Right atrium auricular region (tissue), 2 donors: ENCODE data around the gene BCAP31. TPM values are rescaled to one million over a fixed set of nuclear protein-coding genes. Genes with fewer than 3 reads are reported as not detected.

Experiments
- DNase-seq: peaks from one replicate; pipeline ENCODE4 v3.0.0-alpha.2; 2019; ENCODE audit warnings: low spot score
- H3K27ac ChIP-seq, 2 donors: fragments of 200-600 bp; sonication (generic); 1 replicate in 1 of 2; 2 replicates in 1 of 2; pipeline ENCODE4 v1.5.1; 2016 to 2019
- H3K27me3 ChIP-seq, 2 donors: fragments of 200-600 bp; sonication (generic); one replicate each; pipeline versions ENCODE4 v1.5.1 to v1.6.0; 2017 to 2019
- H3K36me3 ChIP-seq: fragments of 200-600 bp; sonication (generic); one replicate; pipeline ENCODE4 v1.5.1; 2016
- H3K4me1 ChIP-seq, 2 donors: fragments of 200-600 bp; sonication (generic); one replicate each; pipeline versions ENCODE4 v1.5.1 to v1.6.0; 2017 to 2019
- H3K4me3 ChIP-seq, 2 donors: fragments of 200-600 bp; sonication (generic); 1 replicate in 1 of 2; 2 replicates in 1 of 2; pipeline ENCODE4 v1.5.1; 2017 to 2019; ENCODE audit warnings: mild to moderate bottlenecking in 1 of 2, moderate library complexity in 1 of 2
- H3K9me3 ChIP-seq, 2 donors: fragments of 200-600 bp; sonication (generic); one replicate each; pipeline ENCODE4 v1.5.1; 2019
- total RNA-seq, 2 donors: library from RNA; depleted of rRNA; stranded (reverse); fragments of >200 nt; gene quantifications; one replicate each; pipeline ENCODE4 v1.1.0, GENCODE V29; 2016
- TF ChIP-seq, protein P1 (sequence below), 2 donors: fragments of 200-600 bp; sonication (generic); IDR thresholded peaks; one replicate each; pipeline ENCODE4 v1.5.1; 2019; ENCODE audit warnings: antibody characterized with exemption in 2 of 2

BCAP31 gene
- total RNA-seq, 2 donors from 2014 or later: 86.3 to 109 TPM

DNA sequence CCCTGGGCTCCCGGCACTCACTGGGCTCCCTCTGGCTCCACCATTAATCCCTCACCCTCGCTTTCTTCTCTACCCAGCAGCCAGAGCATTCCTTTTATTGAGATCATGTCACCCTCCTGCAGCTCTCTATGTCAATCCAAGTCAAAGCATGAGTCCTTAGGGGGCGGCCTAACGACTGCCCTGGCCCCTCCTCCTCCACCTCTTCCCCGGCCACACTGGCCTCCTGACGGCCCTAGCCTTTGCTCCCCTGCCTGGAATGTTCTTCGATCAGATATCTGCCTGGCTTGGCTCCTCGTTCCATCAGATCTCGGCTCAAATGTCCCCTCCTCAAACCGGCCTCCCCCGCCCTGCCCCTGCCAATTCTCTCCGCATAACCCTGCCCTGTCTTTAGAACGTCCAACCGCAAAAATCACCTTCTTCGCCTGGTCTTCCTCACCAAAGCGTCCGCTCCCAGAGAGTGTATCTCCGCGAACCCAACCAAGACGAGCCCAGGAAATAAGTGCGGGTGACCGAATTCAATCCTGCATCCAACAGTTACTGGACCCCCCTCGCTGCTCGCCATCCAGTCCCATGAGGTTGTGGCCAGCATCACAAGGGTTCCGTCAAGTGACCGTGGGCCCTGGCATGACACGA, 49.9 kb downstream of the BCAP31 start:
- DNase-seq: no peak
- no peak overlapping the region for H3K4me3 ChIP-seq
- TF ChIP-seq, protein P1, sequence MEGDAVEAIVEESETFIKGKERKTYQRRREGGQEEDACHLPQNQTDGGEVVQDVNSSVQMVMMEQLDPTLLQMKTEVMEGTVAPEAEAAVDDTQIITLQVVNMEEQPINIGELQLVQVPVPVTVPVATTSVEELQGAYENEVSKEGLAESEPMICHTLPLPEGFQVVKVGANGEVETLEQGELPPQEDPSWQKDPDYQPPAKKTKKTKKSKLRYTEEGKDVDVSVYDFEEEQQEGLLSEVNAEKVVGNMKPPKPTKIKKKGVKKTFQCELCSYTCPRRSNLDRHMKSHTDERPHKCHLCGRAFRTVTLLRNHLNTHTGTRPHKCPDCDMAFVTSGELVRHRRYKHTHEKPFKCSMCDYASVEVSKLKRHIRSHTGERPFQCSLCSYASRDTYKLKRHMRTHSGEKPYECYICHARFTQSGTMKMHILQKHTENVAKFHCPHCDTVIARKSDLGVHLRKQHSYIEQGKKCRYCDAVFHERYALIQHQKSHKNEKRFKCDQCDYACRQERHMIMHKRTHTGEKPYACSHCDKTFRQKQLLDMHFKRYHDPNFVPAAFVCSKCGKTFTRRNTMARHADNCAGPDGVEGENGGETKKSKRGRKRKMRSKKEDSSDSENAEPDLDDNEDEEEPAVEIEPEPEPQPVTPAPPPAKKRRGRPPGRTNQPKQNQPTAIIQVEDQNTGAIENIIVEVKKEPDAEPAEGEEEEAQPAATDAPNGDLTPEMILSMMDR (IDR thresholded peaks at IDR 0.05): no peak
- H3K27me3 ChIP-seq: no peaks in the 10 kb centered on the region
- no peaks in the 10 kb centered on the region for H3K36me3 ChIP-seq
- no peaks in the 10 kb centered on the region for H3K9me3 ChIP-seq
- H3K27ac ChIP-seq: no peak overlapping the region
- no peaks in the 10 kb centered on the region for H3K4me1 ChIP-seq

DNA sequence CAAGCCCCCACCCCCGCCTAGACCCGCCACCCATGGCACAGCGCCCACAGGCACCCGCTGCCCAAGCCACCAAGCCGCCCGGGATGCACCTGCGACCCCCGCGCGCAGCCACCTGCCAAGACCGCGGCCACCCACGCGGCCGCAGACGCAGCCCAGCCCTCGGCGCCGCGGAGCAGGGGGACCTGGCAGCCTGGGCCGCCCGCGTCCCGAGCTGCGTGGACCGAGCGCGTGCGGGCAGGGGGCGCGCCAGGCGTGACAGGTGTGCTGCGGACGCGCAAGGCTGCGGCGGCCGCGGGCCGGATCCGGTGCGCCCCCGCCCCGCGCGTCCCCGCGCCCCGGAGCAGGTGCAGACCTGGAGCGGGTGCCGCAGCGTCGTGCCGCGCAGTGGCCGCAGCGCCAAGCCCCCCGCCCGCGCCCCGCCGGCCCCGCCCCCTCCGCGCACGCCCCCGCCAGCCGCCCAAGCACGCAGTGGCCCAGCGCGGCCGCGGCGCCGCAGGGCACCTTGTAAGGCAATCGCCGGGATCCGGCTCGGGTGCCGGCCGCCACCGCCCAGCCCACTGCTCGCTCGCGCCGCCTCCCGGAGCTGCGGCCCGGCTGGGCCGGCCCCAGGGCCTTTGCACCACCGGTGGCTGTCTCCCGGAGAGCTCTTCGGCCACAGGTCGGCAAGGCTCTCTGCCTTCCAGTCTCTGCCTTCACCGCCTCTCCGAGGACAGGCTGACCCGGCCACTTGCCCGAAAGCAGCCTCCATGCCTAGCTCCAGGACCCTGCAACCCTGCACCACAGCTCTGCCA, 50.6 kb downstream of the BCAP31 start, which contains the start of gene PNCK:
Gene PNCK (minus strand): TSS at position 386 of the 791 bp plus-strand sequence. CDS start 737 bp downstream, outside the sequence.
- Histone ChIP-seq H3K4me3 (peak within 1 kb of the TSS in 1 of 2 donors; percentile 9), H3K27ac (no peak within 1 kb of the TSS)
- no peak for DNase-seq

DNA sequence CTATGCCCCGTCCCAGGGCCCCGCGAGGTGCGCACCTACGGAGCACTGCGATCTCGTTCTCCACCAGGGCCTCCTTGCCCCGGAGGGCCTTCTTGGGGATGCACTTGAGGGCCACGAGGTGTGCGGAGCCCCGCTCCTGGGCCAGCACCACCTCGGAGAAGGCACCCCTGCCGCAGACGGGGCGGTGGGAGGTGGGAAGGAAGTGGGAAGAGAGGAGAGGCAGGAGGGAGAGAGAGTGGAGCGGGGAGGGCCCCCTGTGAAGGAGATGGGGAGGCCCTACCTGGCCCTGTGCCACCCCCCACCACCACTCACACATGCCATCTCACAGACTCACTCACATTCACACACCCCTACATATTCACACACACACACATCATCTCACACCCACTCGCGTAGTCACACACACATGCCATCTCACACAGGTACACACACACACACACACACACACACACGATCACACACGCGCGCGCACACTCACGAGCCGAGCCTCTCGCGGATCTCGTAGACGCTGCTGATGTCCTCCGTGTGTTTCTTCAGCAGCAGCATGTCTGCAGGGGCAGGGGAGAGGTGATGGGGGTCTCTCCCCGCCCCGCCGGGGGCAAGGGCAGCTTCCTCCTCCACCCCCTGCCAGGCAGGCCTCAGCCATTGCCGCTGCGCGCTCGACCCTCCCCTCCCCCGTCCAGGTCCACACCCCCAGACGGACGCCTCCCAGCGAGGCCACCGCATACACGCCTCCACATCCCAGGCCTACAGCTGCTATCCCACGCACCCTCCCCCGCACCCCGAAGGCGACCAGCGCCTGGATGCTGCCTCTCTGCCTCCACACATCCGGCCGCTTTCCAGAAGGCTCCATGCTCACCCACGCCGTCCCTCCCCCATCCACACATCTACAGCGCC, 51.4 kb downstream of the BCAP31 start:
- H3K9me3 ChIP-seq: no peaks in the 10 kb centered on the region
- no peaks in the 10 kb centered on the region for H3K4me1 ChIP-seq
- H3K36me3 ChIP-seq: no peaks in the 10 kb centered on the region
- H3K27ac ChIP-seq: no peak overlapping the region
- H3K27me3 ChIP-seq: no peaks in the 10 kb centered on the region
- no peak for DNase-seq
- peak overlapping the region in 1 of 2 donors; percentile 9 for H3K4me3 ChIP-seq
- TF ChIP-seq, protein P1 (IDR thresholded peaks at IDR 0.05): no peak

More for the DNA sequence above, 50.6 kb downstream of the BCAP31 start, which contains the start of gene PNCK:
- Histone ChIP-seq H3K36me3 (no peaks in the 10 kb centered on the region), H3K9me3 (no peaks in the 10 kb centered on the region), H3K4me1 (no peaks in the 10 kb centered on the region), H3K27me3 (no peaks in the 10 kb centered on the region)
- TF ChIP-seq, protein P1 (IDR thresholded peaks at IDR 0.05): no peak

DNA sequence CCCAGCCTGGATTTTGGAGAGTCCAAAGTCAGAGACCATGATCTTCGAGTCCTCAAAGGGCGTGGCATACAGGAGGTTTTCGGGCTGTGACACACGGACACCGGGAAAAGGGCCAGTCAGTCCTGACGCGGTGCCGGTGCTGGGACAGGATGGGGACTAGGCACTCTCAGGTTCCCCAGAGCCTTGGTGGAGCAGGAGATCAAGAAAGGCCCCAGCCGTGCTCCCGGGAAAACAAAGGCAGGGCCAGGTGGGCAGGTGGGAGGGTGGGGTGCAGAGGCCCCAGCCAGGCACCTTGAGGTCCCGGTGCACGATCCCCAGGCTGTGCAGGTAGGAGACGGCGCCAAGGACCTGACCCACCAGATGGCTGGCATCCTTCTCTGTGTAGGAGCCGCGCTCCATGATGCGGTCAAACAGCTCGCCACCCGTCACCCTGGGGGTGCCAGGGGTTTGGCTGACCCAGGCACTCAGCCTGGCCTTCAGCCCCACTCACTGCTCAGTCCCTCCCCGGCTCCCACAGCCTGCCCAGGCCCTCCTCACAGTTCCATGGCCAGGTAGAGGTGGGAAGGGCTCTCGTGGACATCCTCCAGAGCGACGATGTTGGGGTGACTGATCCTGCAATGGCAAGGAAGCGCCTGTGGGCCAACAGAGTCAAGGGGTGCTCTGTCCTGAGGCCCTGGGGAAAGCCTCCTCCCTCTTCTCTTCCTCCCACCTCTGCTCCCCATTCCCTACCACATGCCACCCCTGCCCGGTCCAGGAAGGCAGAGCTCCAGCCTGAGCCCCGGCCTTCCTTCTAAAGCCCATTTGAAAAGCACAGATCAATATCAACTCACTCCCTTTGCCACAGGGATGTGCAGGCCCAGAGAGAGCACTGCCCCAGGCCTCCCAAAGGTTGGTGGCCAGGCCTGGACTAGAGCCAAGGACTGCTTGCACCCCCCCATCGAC, 52.3 kb downstream of the BCAP31 start:
- Histone ChIP-seq H3K27ac (no peak overlapping the region), H3K36me3 (no peaks in the 10 kb centered on the region), H3K4me3 (no peak overlapping the region), H3K4me1 (no peaks in the 10 kb centered on the region), H3K27me3 (no peaks in the 10 kb centered on the region), H3K9me3 (no peaks in the 10 kb centered on the region)
- TF ChIP-seq, protein P1 (IDR thresholded peaks at IDR 0.05): no peak
- no peak for DNase-seq
